Heart left ventricle (tissue), 16 donors: ENCODE data around the gene CAPN9. TPM values are rescaled to one million over a fixed set of nuclear protein-coding genes. Genes with fewer than 3 reads are reported as not detected.

Experiments used
- ATAC-seq, 4 donors: fragments of 200-7000 bp; cut with Tn5 transposase; one replicate each; pipeline ENCODE4 v1.9.1; 2020 to 2022; ENCODE audit warnings: moderate library complexity in 4 of 4, mild to moderate bottlenecking in 3 of 4, moderate number of reproducible peaks in 1 of 4
- DNase-seq, 5 donors: peaks; one replicate each; pipeline ENCODE4 v3.0.0-alpha.2; 2020
- H3K27ac ChIP-seq, 12 donors: fragments of 200-600 bp; sonication (generic) in 4 of 12; one replicate each; pipeline versions ENCODE4 v1.5.0 to v1.8.0; 2016 to 2022; ENCODE audit warnings: mild to moderate bottlenecking in 2 of 12
- H3K27me3 ChIP-seq, 9 donors: fragments of 200-600 bp; sonication (generic) in 2 of 9; one replicate each; pipeline versions ENCODE4 v1.5.1 to v1.8.0; 2016 to 2022; ENCODE audit warnings: mild to moderate bottlenecking in 3 of 9
- H3K36me3 ChIP-seq, 9 donors: fragments of 200-600 bp; sonication (generic) in 2 of 9; one replicate each; pipeline versions ENCODE4 v1.5.0 to v1.8.0; 2018 to 2022; ENCODE audit warnings: mild to moderate bottlenecking in 2 of 9
- H3K4me1 ChIP-seq, 12 donors: fragments of 200-600 bp; sonication (generic) in 4 of 12; one replicate each; pipeline versions ENCODE4 v1.5.0 to v1.8.0; 2016 to 2022; ENCODE audit warnings: mild to moderate bottlenecking in 3 of 12
- H3K4me3 ChIP-seq, 12 donors: fragments of 200-600 bp; sonication (generic) in 4 of 12; one replicate each; pipeline versions ENCODE4 v1.5.0 to v1.8.0; 2017 to 2022; ENCODE audit warnings: mild to moderate bottlenecking in 9 of 12, moderate library complexity in 4 of 12
- H3K9me3 ChIP-seq, 12 donors: fragments of 200-600 bp; sonication (generic) in 4 of 12; one replicate each; pipeline versions ENCODE4 v1.5.0 to v1.8.0; 2016 to 2022; ENCODE audit warnings: mild to moderate bottlenecking in 1 of 12
- CTCF ChIP-seq, 12 donors: fragments of 200-600 bp; sonication (generic) in 4 of 12; IDR thresholded peaks; one replicate each; pipeline versions ENCODE4 v1.5.0 to v1.8.0; 2018 to 2022; ENCODE audit warnings: antibody characterized with exemption in 12 of 12, mild to moderate bottlenecking in 5 of 12
- POLR2A ChIP-seq, 2 donors: fragments of 450-650 bp; IDR thresholded peaks; one replicate each; pipeline ENCODE4 v1.6.1; 2017; ENCODE audit warnings: antibody characterized with exemption in 2 of 2, mild to moderate bottlenecking in 2 of 2, moderate library complexity in 2 of 2
- WGBS, 4 donors: extraction: QIAGEN DNeasy Blood & Tissue Kit in 2 of 4; methylation state at CpG; one replicate each; pipeline versions ENCODE4 v1.1.5 to v1.1.7; 2013 to 2018; 5-methylcytosine and 5-hydroxymethylcytosine counted together
- intact Hi-C, 10 donors: fragments of 100-400 bp; cut with DNase I; formaldehyde crosslinking; loops; one replicate each; pipeline versions ENCODE4 v1.11.1 to v1.14.2; 2022
- polyA plus RNA-seq, 2 donors: library from polyadenylated mRNA; stranded (reverse); fragments of 200-250 nt; gene quantifications; one replicate each; pipeline ENCODE4 v1.2.3, GENCODE V29; 2013
- total RNA-seq, 9 donors: library from RNA; depleted of rRNA in 2 of 9; stranded (reverse); fragments of >200 nt in 2 of 9; fragmentation: NEBNext Ultra II Directional in 3 of 9; extraction: Animal tissue kit (Norgen Biotek cat#: 25700) in 3 of 9; gene quantifications; one replicate each; pipeline versions ENCODE4 v1.1.0 to v1.2.4, GENCODE V29; 2016 to 2023
- donor health status: ischemic (EF 13 %, LVEDD 7.1; RV severe dilation, severe dysfunction).
- donor health status: healthy with polysubstance abuse.
- donor health status: DM: no; HTN: yes; CAD: no.
- donor health status: DM: no; HTN: no; CAD: no.
- donor health status: ischemic (EF 25% LVEDD 6.9; RV normal size, moderate dysfunction).
- donor health status: ischemic (EF 25% LVEDD 5.7; RV mildly dilated, moderate dysfunction).
- donor health status: healthy.
- donor health status: DM: yes; HTN: yes; CAD: no.
- donor health status: ischemic (EF 35%, LVEDD 5.7; RV mildly dilated, moderate dysfunction).
- donor health status: nonischemic (EF 11% LVEDD 7.7; RV severe dilation, severe dysfunction).
- donor health status: DM: yes; HTN: yes; CAD: no.
- donor health status: PGD.
- donor health status: ischemic (EF 29% LVEDD 5.4; RV normal size, mild dysfunction).
- donor health status: nonischemic (EF 23%, LVEDD 6.1; RV moderate dilation, normal function).

CAPN9 gene
- total and polyA plus RNA-seq, 11 donors: 0.04 to 0.31 (median 0.17) TPM; not detected in 7

- no peak for TF ChIP-seq CTCF (IDR thresholded peaks at IDR 0.05)
- WGBS, 4 donors: 91 to 97% (median 93%) methylated on average over 4 of the region's 4 CpGs
These were observed 571 bp upstream of the CAPN9 start for GRCh38 chr1:230746617-230747016.

GRCh38 chr1:230747890-230748800 is 957 bp downstream of the CAPN9 start:
- no peaks in the 10 kb centered on the region for H3K9me3 ChIP-seq
- DNase-seq: no peak
- no peak for TF ChIP-seq POLR2A (IDR thresholded peaks at IDR 0.05)
- TF ChIP-seq CTCF (IDR thresholded peaks at IDR 0.05): no peak
- H3K4me3 ChIP-seq: no peak overlapping the region
- WGBS, 4 donors: 69 to 73% (median 72%) methylated on average over 12 to 16 of the region's 16 CpGs
- no peaks in the 10 kb centered on the region for H3K36me3 ChIP-seq
- ATAC-seq: peak in 2 of 4 donors; percentile 12 to 51
- no peaks in the 10 kb centered on the region for H3K27me3 ChIP-seq
- no peak overlapping the region for H3K27ac ChIP-seq
- peaks cover 0 to 12% (median 0%) of the 10 kb centered on the region in 12 donors for H3K4me1 ChIP-seq
- intact Hi-C loops: no loop called here

More at GRCh38 chr1:230746617-230747016, 571 bp upstream of the CAPN9 start:
- H3K4me1 ChIP-seq: no peaks in the 10 kb centered on the region
- H3K27ac ChIP-seq: no peak overlapping the region
- intact Hi-C loops: no loop called here
- H3K27me3 ChIP-seq: no peaks in the 10 kb centered on the region
- H3K36me3 ChIP-seq: no peaks in the 10 kb centered on the region
- no peaks in the 10 kb centered on the region for H3K9me3 ChIP-seq
- no peak overlapping the region for H3K4me3 ChIP-seq
- ATAC-seq (no peak), DNase-seq (no peak)

- WGBS, 4 donors: 87 to 91% (median 88%) methylated on average over 12 of the region's 12 CpGs
These were observed 2.0 kb downstream of the CAPN9 start for GRCh38 chr1:230749150-230749549.

More at GRCh38 chr1:230749150-230749549, 2.0 kb downstream of the CAPN9 start:
- ATAC-seq (no peak), DNase-seq (no peak)
- H3K36me3 ChIP-seq: no peaks in the 10 kb centered on the region
- no peak for TF ChIP-seq POLR2A (IDR thresholded peaks at IDR 0.05)
- no peak for TF ChIP-seq CTCF (IDR thresholded peaks at IDR 0.05)
- peaks cover 0 to 20% (median 2%) of the 10 kb centered on the region in 12 donors for H3K4me1 ChIP-seq
- H3K9me3 ChIP-seq: no peaks in the 10 kb centered on the region
- no peak overlapping the region for H3K4me3 ChIP-seq
- H3K27me3 ChIP-seq: no peaks in the 10 kb centered on the region
- intact Hi-C loops: no loop called here
- H3K27ac ChIP-seq: no peak overlapping the region
